Endodermal cell (in vitro differentiated cells): ENCODE measurements around the gene RBMS1. TPM values are rescaled to one million over a fixed set of nuclear protein-coding genes. Genes with fewer than 3 reads are reported as not detected.

Experiments
- DNase-seq: peaks from one replicate; pipeline ENCODE4 v3.0.0-alpha.2; 2017
- H3K27ac ChIP-seq: 2 replicates; pipeline ENCODE4 v1.5.1; 2013; ENCODE audit warnings: mild to moderate bottlenecking, low read depth, low read length, moderate library complexity
- H3K27me3 ChIP-seq: 2 replicates; pipeline ENCODE4 v1.6.1; 2013; ENCODE audit warnings: mild to moderate bottlenecking, low read length, moderate library complexity; ENCODE audit not compliant: insufficient read depth, control insufficient read depth, poor library complexity, severe bottlenecking
- H3K36me3 ChIP-seq: 2 replicates; pipeline ENCODE4 v1.7.0; 2013; ENCODE audit warnings: mild to moderate bottlenecking, low read length, moderate library complexity; ENCODE audit not compliant: control insufficient read depth, insufficient read depth
- H3K4me1 ChIP-seq: one replicate; pipeline ENCODE4 v1.7.0; 2013; ENCODE audit warnings: low read length; ENCODE audit not compliant: control insufficient read depth, insufficient read depth
- H3K4me3 ChIP-seq: 2 replicates; pipeline ENCODE4 v1.5.1; 2013; ENCODE audit warnings: mild to moderate bottlenecking, low read length, moderate library complexity
- H3K9ac ChIP-seq: 2 replicates; pipeline ENCODE4 v1.6.1; 2013; ENCODE audit warnings: mild to moderate bottlenecking, low read length, moderate library complexity; ENCODE audit not compliant: poor library complexity, severe bottlenecking; ENCODE audit errors: extremely low read depth
- H3K9me3 ChIP-seq: 2 replicates; pipeline ENCODE4 v1.6.1; 2013; ENCODE audit warnings: mild to moderate bottlenecking, low read length, moderate library complexity; ENCODE audit not compliant: control insufficient read depth
- H3K27ac Mint-ChIP-seq: 2 replicates; pipeline ENCODE4 v1.8.0; 2020; ENCODE audit warnings: mixed read lengths
- H3K27me3 Mint-ChIP-seq: 2 replicates; pipeline ENCODE4 v1.8.0; 2021; ENCODE audit warnings: mild to moderate bottlenecking, mixed read lengths; ENCODE audit not compliant: insufficient read depth
- H3K36me3 Mint-ChIP-seq: 2 replicates; pipeline ENCODE4 v1.8.0; 2020; ENCODE audit warnings: low read depth, mixed read lengths
- H3K4me1 Mint-ChIP-seq: 2 replicates; pipeline ENCODE4 v1.8.0; 2020; ENCODE audit warnings: mixed read lengths
- H3K4me3 Mint-ChIP-seq: 2 replicates; pipeline ENCODE4 v1.8.0; 2020; ENCODE audit warnings: mild to moderate bottlenecking, moderate library complexity, mixed read lengths
- H3K9me3 Mint-ChIP-seq: 2 replicates; pipeline ENCODE4 v1.8.0; 2020; ENCODE audit warnings: mild to moderate bottlenecking, mixed read lengths
- CTCF ChIP-seq: fragments of 200-600 bp; sonication (generic); conservative IDR thresholded peaks from 2 replicates; pipeline ENCODE4 v1.5.0; 2021; ENCODE audit warnings: antibody characterized with exemption, mild to moderate bottlenecking
- WGBS, 2 experiments: methylation state at CpG; one replicate each; pipeline versions ENCODE4 v1.1.5 to v1.1.7; 2013; ENCODE audit warnings: missing lambda C conversion rate in 2 of 2, mixed read lengths in 1 of 2; ENCODE audit not compliant: insufficient coverage in 1 of 2, insufficient read length in 1 of 2; 5-methylcytosine and 5-hydroxymethylcytosine counted together
- total RNA-seq, 2 donors: library from RNA; stranded (reverse); fragmentation: NEBNext Ultra II Directional in 1 of 2; extraction: Animal tissue kit (Norgen Biotek cat#: 25700) in 1 of 2; gene quantifications; 2 replicates in 1 of 2; 3 replicates in 1 of 2; pipeline ENCODE4 v1.2.1, GENCODE V29; 2021

RBMS1 gene
- total RNA-seq, 2 donors from 2014 or later = 90.7 to 124 TPM

GRCh38 chr2:160387558-160388262 lies 105.9 kb downstream of the RBMS1 start:
- H3K36me3 Mint-ChIP-seq = no peaks in the 10 kb centered on the region
- H3K9me3 Mint-ChIP-seq = no peaks in the 10 kb centered on the region
- no peaks in the 10 kb centered on the region for H3K27me3 Mint-ChIP-seq
- Histone ChIP-seq H3K36me3 (no peaks in the 10 kb centered on the region), H3K4me3 (no peak overlapping the region), H3K9me3 (no peaks in the 10 kb centered on the region), H3K4me1 (no peaks in the 10 kb centered on the region), H3K27ac (no peak overlapping the region), H3K9ac (no peak overlapping the region), H3K27me3 (no peaks in the 10 kb centered on the region)
- no peak overlapping the region for H3K27ac Mint-ChIP-seq
- H3K4me3 Mint-ChIP-seq = no peak overlapping the region
- no peak for DNase-seq
- TF ChIP-seq CTCF = no peak
- 91 to 92% methylated on average over 3 of the region's 3 CpGs for WGBS, 2 experiments
- peaks cover 50% of the 10 kb centered on the region for H3K4me1 Mint-ChIP-seq

- no peak for TF ChIP-seq CTCF
- Mint-ChIP-seq H3K27ac (no peak overlapping the region), H3K27me3 (no peaks in the 10 kb centered on the region), H3K9me3 (no peaks in the 10 kb centered on the region), H3K4me3 (no peak overlapping the region), H3K36me3 (no peaks in the 10 kb centered on the region), H3K4me1 (peaks cover 59% of the 10 kb centered on the region)
- Histone ChIP-seq H3K9me3 (no peaks in the 10 kb centered on the region), H3K4me3 (no peak overlapping the region), H3K27me3 (no peaks in the 10 kb centered on the region), H3K9ac (no peak overlapping the region), H3K27ac (no peak overlapping the region), H3K4me1 (peaks cover 11% of the 10 kb centered on the region), H3K36me3 (no peaks in the 10 kb centered on the region)
- DNase-seq = no peak
- WGBS, 2 experiments = 89% methylated on average over 1 of the region's 1 CpG; no CpG with 5 or more reads in 1 of the 2 experiments
Measured at GRCh38 chr2:160384791-160385190, 108.8 kb downstream of the RBMS1 start.

- no peak overlapping the region for H3K27ac Mint-ChIP-seq
- WGBS, 2 experiments = 85 to 93% methylated on average over 4 to 5 of the region's 5 CpGs
Measured at GRCh38 chr2:160381425-160381951, 112.1 kb downstream of the RBMS1 start.

More at GRCh38 chr2:160381425-160381951, 112.1 kb downstream of the RBMS1 start:
- DNase-seq = no peak
- no peaks in the 10 kb centered on the region for H3K9me3 ChIP-seq
- H3K27ac ChIP-seq = no peak overlapping the region
- no peak overlapping the region for H3K9ac ChIP-seq
- TF ChIP-seq CTCF = no peak
- Mint-ChIP-seq H3K9me3 (no peaks in the 10 kb centered on the region), H3K36me3 (no peaks in the 10 kb centered on the region), H3K4me3 (no peak overlapping the region), H3K27me3 (no peaks in the 10 kb centered on the region), H3K4me1 (peaks cover 55% of the 10 kb centered on the region)
- no peaks in the 10 kb centered on the region for H3K27me3 ChIP-seq
- no peak overlapping the region for H3K4me3 ChIP-seq
- H3K36me3 ChIP-seq = no peaks in the 10 kb centered on the region
- H3K4me1 ChIP-seq = peaks cover 20% of the 10 kb centered on the region
